GM19240 (cell line): ENCODE measurements around the gene METTL14.

ENCODE experiments used
- DNase-seq: peaks from one replicate; pipeline ENCODE4 v3.0.0; 2011; ENCODE audit warnings: low spot score; ENCODE audit not compliant: insufficient read length

Gene METTL14

DNA sequence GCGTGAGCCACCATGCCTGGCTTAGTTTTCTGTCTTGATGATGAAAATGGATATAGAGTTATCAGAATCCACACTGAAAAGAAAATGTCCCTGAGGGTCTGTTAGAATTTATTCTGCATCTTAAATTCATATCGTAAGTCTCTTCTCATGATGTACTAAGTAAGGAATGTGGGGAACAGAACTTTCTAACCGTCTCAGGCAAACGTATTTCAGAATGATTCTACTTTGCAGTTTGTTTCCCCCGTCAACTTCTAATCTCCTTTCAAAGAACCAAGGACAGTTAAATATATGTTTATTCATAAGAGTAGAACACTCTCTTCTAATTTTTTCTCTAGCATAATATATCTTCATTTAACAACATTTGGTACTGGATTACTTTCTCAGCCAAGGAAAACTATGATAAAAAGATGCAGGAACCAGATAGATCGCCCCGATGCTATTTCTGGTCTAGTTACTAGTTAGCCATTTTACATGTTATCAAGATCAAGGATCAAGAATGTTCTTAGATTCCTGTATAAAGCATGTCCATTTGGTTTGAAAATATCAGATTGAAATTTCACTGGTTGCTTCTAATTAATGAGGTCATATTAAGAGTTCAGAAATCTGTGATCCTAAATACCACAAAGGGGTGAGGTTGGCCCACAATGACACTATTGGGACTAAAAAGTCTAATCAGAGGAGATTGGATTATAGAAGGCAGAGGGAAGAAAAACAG, 49.5 kb downstream of the METTL14 start:
- DNase-seq, result no peak

DNA sequence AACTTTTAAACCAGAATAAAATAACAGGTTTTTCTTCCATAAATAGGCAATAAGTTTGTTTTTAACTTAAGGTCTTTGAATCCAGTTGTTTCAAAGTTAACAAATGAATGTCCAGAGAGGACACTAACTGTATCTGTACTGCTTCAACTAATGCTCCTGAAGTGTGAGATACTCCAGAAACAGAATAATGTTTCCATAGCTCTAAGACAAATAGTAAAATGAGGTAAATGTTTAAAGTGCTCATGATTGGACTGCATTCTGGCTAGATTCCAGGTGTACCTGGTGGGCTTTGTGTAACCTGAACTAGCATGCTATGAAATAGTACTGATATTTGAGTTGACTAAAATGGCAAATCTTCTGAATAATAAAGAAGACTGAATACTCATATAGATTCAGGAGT, 51.7 kb downstream of the METTL14 start:
- DNase-seq, result no peak

DNA sequence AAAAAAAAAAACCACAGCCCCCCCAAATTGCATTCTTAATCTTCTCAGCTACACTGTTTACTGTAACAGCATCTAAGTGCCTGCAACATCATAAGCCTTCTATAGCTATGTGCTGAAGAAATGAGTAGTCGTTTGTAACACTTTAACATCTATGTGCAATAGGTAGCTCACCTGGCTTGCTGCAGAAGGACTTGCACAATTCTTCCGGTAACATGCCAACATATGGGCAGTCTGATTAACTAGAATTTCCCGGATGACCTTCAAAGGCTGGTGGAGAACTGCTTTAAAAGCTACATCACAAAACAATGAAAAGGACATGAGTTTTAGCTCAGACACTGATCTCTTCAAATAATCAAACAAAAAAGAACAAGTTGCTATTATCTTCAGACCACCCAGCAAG, 52.9 kb downstream of the METTL14 start:
- no peak for DNase-seq

DNA sequence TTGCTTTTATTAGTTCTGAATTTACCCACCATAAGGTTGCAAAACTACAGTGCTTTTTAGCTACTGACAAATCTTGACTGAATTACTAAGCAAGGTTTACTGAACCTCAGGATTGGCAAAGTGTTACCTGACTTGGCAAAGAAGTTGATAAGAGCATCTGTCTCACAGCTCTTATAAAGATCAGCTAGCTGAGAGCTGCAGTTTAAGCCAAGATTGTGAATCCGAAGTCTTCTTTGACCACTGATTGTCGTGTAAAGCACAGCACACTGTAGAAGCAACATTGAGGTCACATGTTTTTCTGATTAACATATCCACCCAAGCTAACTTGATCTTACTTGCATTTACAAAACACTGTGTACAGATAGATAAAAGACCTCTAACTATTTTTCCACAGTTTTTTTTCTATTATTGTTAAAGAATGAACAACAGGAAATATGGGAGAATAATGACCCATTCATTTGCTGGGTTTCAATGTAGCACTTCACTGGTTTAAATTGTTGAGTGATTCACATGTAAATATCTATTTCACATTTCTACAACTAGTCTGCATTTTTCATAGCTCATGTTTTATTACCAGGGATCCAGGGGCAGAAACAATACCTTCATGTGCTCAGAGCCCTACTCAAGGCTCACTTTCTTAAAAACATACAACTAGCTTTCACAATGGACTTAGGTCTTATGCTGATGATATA, 54.0 kb downstream of the METTL14 start:
- DNase-seq, result no peak

DNA sequence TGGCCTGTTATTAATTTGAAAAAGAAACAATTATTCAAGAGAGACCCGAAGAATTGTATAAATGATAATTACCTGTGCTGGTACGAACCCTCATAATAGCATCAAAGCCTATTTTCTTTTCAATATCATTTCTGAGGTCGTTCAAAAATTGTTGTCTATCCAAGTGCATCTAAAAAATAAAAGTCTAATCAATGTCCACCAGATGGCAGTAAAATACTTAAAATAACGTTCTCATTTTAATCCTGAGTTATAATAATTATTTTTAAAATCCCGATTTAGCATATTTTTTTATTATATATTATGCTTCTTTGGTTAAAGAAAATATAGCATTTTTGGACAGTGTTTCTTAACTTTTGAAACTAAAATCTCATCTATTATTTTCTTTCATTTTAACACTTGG, 55.7 kb downstream of the METTL14 start:
- no peak for DNase-seq

DNA sequence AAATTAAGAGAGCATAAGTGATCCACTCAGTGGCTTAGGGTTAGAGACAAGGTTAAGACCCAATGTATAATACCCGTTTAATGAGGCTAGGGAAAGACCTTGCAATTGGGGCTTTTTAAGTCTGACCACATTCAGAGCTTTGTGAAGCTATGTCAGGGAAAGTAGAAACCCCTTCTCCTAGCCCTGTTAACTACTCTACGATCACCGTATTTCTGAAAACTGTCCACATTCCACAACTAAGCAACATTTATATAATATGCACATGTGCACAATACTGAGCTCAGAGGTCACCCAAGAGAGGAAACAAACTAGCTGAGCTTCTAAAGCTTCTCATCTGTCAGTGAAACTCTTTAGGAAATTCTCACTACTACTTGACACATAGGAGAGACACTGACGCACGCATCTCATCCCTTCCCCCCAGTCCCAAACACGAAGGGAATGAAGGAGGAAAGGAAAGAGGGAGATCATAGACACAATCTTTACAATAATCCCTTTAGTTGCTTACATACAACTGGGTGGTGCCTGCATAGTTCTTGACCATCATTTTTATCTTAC, 56.2 kb downstream of the METTL14 start:
- no peak for DNase-seq

DNA sequence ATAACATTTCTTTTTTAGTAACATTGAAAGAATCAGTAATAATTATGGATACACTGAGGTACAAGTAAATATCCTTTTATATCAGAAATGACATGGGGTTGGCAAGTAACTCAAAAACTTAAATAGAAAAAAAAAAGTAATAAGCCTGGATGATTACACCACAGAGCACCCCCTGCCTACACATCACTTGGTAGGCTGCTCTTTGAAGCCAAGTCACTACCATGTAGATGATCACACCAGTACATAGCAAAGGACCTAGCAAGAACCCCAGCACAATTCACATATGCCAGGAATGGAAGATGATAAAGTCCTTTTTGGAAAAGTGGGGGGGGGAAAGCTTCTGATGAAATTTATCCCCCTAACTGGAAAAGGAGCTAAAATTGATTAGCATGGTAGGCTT, 56.9 kb downstream of the METTL14 start:
- DNase-seq, result no peak

DNA sequence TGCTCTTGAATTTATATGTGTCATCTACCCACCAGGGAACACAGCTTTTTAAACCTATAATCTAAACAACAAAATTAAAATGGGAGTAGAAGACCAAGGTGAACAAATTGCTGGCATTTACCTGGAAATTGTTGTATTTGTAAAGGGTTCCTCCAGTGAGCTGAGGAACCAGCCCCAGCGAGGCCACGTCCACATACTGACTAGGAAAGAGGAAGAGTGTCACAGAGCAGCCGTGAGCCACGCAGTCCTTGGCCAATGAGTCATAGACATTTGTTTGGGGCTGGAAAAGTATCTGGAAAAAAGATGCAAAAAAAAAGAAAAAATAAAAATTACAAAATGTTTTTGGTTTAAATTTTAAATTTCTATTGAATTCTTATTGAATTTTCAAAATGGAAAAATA, 58.7 kb downstream of the METTL14 start:
- no peak for DNase-seq

DNA sequence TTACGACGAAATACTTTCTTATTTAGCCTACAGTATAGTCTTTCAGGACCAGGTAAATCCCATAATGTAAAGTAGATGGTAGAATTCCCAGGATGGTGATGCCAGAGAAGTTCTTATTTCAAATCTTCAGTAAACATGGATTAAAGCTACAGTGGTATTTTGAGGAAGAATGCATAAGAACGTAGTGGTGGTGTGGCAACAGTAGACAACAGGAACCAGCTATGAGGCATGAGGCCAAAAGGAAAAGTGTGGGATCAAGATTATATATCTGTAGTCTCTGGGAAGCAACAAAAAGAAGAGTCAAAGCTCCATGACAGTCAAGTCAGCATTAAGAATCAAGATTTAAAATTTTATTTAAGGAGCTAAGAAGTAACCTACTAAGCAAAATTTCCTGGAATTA, 60.2 kb downstream of the METTL14 start:
- DNase-seq, result no peak

DNA sequence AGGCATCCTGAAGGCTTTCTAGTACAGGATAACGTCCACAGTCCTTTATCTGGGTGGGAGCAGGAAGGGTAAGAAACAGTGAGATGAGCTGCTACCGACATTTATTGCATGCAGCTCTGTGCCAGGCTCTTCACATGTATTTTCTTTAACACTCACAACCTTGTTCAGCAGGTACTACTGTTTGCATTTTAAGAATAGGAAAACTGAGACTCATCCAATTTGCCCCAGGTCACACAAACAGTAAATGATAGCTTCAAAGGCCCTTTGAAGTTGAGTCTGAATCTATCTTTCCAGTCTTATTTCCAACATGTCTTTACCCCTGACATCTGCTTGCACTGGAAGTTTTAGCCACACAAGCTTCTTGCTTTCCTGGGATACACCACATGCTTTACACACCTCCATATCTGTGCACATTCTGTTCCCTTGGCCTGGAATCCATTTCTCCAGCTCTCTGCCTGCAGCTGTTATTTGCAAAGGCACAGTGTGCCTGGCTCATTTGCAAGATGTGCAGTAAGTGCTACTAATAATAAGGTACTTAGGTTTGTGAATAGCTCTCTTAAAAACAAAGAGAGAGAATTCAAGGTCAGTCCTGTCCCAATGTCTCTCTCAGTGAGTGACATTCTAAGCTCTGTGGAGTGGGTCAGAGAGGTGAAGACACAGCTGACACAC, 61.2 kb downstream of the METTL14 start:
- DNase-seq, result no peak

DNA sequence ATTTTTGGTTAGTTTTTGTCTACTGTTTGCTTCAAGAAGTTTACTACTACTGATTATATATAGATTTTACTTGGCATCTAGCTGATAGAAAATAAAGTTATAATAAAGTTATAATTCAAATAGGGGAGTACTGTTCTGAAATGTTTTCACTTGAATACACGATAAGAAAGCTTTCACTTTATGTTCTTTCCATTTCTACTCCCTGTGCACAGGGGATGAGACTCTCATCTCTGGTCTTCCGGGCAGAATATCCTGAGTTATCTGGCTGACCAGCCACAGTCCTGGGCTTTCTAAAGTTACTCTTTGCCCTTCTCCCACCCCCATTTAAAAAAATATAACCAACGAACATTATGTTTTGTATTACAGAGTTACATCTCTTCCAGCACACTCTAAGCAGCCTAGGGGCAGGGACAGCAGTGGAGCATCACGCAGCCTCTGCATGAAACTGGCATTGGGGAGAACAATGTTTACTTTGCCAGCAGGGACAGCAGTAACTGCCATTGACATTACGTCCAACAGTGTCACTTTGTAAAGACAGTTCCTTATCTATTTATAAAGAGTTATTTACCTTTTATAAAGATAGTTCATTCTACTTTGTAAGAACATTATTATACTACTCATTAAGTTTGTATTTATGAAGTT, 64.3 kb downstream of the METTL14 start:
- no peak for DNase-seq

DNA sequence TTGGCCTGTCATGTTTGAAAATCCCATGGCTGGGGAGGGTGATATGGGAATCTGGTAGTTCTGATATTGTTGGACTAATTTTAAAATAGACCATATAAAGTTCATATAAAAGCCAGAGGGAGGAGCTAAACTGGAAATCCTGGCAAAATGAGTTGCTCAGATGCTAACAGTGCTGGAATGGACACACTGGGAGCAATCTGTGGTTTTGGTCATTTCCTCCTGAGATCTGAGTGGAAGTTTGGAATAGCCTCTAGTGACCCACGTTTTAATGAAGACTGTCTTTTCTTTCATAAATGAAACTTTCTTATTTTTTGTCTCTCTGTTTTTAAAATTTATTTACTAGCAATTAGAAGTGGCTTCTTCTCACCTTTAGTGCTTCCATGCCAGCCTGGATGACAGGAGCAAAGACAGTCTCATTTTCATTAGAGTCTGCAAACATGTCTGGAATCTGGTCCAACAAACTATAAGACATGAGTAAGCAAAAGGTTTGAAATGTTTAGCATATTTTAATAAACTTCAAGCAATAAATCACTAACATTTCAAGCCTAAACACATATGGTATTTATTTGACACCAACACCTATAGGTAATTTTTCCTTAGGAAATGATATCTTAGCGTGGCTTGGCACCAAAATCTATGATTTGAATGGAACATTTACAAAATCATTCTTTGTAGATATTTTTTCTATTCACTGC, 66.6 kb downstream of the METTL14 start:
- no peak for DNase-seq

DNA sequence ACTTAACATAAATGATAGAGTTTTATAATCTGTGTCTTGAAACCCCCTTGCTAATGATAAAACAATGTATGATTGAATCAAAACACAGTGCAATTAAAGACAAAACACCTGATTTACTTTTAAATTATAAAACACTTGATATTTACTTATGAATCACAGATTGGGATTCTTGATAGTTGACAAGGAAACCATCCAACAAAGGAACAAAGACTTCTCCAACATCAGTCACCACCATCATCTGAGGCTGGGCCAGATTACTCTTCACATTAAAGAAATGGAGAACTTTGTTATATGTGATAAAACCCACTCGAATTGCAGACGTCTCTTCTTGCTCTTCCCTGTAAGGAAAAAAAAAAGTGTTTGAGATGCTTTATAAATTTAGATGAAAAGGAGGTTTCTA, 67.4 kb downstream of the METTL14 start:
- DNase-seq, result no peak

DNA sequence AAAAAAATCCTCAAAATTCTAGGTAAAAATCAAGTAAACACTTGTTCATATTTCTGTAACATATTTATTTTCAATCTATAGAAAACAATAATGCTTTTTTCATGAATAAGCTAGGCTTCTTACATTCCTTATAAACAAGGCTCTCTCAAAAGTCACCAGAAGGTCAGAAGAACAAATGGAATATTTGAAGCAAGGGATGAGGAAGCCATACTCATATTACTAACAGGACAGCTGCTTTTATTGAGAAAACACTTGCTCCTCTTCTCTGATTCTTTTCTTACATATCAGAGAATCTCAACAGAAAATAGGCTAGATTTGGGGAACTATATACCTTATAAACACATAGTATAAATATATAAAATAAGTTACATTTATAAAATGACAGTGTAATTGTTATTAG, 67.9 kb downstream of the METTL14 start:
- DNase-seq, result no peak

DNA sequence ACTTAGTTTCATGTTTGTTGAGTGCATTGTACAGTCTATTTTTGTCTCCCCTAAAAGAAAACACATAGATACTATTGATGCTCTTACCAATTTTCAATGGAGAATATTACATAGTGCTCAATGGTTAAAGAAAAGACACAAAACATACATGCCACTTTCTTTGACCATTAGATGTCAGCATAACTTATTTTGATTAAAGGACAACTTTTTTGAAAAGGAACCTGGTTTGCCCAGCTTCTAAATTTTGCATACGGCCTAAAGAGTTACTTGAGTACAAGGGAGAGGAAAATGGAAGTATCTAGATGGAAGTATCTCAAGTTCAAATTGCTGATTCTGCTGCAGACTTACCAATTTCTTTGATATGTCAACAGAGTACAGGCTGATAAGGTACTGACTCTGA, 68.5 kb downstream of the METTL14 start:
- no peak for DNase-seq

DNA sequence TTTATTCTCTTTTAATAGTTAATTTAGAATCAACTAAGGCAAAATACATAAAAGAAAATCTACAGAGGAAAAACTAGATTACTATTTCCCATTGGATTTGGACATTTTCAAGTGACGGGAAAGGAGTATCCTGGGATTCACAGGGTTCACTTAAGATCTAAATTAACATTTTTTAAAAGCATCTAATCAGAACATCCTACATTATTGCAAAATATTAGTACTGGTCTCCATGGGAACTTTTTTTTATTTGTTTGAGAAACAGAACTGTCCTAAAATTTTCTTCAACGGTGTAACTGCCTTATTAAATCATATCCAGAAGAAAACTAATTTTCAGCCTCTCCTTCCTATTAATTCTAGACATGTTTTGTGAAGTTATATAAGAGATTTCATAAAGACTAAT, 69.7 kb downstream of the METTL14 start:
- DNase-seq, result no peak

DNA sequence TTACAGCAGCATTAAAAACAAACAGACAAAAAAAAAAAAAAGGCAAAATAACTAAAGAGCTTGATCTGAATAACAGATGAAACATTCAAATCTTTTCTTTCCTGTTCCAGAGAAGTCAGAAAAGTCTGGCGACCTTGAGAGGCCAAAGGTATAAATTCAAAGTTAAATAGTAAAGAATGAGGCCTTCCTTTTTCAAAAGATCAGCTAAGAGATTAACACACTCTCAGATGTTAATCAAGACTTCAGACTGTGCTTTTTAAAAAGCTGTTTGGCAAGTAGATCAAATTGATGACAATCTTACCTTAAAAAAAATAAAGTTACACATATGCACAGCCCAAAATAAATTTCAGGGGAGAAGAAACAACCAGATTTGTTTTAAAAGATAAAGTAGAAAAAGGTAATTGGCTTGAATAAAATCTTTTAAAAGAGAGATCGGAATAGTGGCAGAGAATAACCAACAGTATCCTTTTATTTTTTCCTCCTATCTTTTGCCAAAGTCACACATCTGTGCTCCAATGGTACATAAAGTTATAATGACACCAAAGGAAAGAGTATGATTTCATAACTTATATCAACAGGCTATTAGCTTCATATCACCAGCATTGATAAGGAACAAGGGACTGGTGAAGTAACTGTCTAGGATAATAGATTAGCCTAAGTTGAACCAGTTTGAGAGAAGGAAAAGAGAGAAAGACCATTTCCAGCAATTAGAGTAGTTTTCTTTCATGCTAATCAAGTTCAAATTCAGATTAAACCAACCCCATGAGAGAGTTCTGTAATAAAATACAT, 70.4 kb downstream of the METTL14 start:
- no peak for DNase-seq

DNA sequence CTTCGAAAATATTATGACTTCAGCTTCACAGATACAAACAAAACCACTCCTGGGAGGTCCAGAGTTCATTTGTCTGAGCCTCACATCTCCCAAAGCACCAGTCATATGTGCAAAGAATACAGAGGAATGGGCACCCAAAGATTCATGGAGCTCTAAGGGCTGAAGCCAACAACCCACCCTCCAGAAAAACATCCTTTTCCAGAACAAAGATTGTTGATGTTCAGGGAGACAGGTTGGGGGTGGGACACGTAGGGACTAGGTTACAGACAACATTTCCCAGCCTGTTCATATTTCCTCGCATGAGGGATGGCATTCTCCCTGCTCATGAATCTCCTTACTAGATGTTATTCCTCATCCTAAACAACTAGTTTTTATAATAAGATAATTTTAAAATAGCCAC, 71.2 kb downstream of the METTL14 start:
- DNase-seq, result no peak

DNA sequence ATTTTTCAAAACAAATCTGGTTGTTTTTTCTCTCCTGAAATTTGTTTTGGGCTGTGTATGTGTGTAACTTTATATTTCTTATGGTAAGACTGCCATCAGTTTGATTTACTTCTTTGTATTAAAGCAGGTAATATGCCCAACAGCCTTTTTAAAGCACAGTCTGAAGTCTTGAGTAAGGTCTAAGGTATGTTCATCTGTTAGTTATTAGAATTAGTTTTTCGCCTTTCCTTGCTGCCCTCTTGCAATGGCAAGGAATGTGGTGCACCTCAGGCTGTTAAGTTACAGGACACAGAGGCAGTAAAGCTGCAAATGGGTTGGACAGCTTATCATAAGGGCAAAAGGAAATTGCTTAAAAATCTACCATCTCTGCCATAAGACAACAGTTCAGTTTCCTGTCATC, 71.8 kb downstream of the METTL14 start:
- DNase-seq, result no peak

DNA sequence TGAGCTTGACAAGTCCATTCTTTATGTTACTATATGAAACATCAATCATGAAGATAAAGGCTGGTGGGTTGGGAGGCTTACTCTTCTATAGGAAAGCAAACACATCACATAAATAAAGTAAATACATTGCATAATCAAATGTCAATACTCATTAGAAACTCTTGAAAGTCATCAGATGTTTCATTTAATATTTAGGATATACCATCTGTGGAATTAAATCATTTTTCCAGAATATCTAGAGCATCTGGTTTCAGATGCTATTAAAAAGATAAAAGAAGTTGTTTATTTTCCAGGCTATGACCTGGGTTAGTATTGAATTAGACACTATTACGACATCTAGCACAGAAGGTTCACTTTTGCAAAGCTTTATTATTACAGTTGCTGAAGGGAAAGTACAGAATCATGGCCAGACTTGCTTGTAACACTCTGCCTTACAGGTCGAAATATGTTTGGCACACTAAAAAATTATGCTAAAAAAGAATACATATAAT, 72.6 kb downstream of the METTL14 start:
- DNase-seq, result no peak
